NCI-H2081 treated with DMSO at 0.1 percent for 48 hours (cell line): ENCODE measurements around the gene DDHD1.
"Not testable (repeated sequence)": the region's sequence is repeated elsewhere in the genome, so short reads cannot be mapped to it uniquely, and the experiment has no call there.

ENCODE experiments used
- DNase-seq: peaks from one replicate; lab custom pipeline; 2025; lab: John Stamatoyannopoulos, UW

Gene DDHD1

GRCh38 chr14:53152887-53153701 lies at the start of gene DDHD1:
DDHD1 (minus strand) TSS chr14:53153323; CDS start chr14:53153098, 225 bp downstream.
- no peak for DNase-seq

- DNase-seq, result no peak
These were observed 42.8 kb upstream of the DDHD1 start for GRCh38 chr14:53195949-53196348.

GRCh38 chr14:53193193-53193592 lies 40.1 kb upstream of the DDHD1 start:
- DNase-seq, result no peak

GRCh38 chr14:53192052-53192760 lies 39.1 kb upstream of the DDHD1 start:
- no peak for DNase-seq

GRCh38 chr14:53190938-53191337 lies 37.8 kb upstream of the DDHD1 start:
- DNase-seq, result no peak

GRCh38 chr14:53187921-53188463 lies 34.9 kb upstream of the DDHD1 start:
- no peak for DNase-seq

- no peak for DNase-seq
These were observed 33.4 kb upstream of the DDHD1 start for GRCh38 chr14:53186532-53186931.

GRCh38 chr14:53183611-53184010 lies 30.5 kb upstream of the DDHD1 start:
- no peak for DNase-seq

GRCh38 chr14:53183056-53183455 lies 29.9 kb upstream of the DDHD1 start:
- no peak for DNase-seq

- DNase-seq, result not testable (repeated sequence)
These were observed 28.4 kb upstream of the DDHD1 start for GRCh38 chr14:53181463-53182081.

GRCh38 chr14:53180272-53181221 lies 27.4 kb upstream of the DDHD1 start:
- DNase-seq, result no peak

GRCh38 chr14:53179486-53180005 lies 26.4 kb upstream of the DDHD1 start:
- DNase-seq, result not testable (repeated sequence)

- DNase-seq, result no peak
These were observed 22.3 kb upstream of the DDHD1 start for GRCh38 chr14:53175375-53175774.

GRCh38 chr14:53174918-53175317 lies 21.8 kb upstream of the DDHD1 start:
- no peak for DNase-seq

- no peak for DNase-seq
These were observed 15.7 kb upstream of the DDHD1 start for GRCh38 chr14:53168786-53169185.

- DNase-seq, result no peak
These were observed 14.6 kb upstream of the DDHD1 start for GRCh38 chr14:53167602-53168328.

- DNase-seq, result no peak
These were observed 8.8 kb upstream of the DDHD1 start for GRCh38 chr14:53161758-53162435.

- peak; percentile 12 for DNase-seq
These were observed 3.1 kb upstream of the DDHD1 start for GRCh38 chr14:53156238-53156637.

- DNase-seq, result no peak
These were observed 584 bp upstream of the DDHD1 start for GRCh38 chr14:53153702-53154112.
